Stimulated activated CD4-positive, alpha-beta T cell treated with anti-CD3 and anti-CD28 coated beads, Interleukin-1b, Interleukin-23, amount 100 ng/mL, for 4 hours (primary cell): Measurements from ENCODE around the gene ABCD3.

Experiments
- DNase-seq, 2 donors: peaks; one replicate each; pipeline ENCODE4 v3.0.0-alpha.2; 2020; ENCODE audit warnings: low read depth in 2 of 2

The ABCD3 gene

DNA sequence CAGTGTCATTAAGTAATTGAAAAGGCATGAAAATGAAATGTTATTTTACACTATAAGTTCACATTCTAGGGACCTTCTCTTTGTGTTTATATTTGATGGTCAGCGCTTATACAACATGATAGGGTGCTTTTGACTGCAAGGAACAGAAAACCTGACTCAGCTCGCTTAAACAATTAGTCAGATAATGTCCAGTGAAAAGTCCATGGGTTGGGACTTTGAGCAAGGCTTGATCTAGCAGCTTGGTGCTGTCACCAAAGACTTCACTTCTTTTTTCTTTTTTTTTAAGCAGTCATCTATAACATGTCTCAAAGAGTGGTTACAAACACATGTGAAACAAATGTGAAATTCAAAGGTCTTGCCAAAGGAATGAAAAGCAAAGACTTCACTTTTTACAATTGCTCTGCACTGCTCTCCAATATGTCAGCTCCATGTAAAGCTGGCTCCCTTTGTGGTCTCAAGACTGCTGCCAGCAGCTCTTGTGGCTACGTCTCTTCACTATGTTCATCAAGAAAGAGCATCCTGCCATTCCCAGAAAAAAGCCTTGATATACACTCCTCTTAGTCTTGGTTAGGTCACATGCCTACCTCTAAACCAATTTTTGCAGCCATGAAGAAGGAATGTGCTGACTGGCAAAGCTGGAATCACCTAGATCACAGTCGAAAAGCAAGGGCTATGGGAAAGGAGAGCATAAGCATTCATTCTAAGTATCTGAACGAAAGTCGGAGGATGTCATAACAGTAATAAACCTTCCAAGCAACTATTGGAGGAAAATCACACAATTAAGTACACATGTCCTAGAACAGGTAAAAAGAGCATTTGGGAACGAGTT is 108.2 kb downstream of the ABCD3 start:
- no peak for DNase-seq

DNA sequence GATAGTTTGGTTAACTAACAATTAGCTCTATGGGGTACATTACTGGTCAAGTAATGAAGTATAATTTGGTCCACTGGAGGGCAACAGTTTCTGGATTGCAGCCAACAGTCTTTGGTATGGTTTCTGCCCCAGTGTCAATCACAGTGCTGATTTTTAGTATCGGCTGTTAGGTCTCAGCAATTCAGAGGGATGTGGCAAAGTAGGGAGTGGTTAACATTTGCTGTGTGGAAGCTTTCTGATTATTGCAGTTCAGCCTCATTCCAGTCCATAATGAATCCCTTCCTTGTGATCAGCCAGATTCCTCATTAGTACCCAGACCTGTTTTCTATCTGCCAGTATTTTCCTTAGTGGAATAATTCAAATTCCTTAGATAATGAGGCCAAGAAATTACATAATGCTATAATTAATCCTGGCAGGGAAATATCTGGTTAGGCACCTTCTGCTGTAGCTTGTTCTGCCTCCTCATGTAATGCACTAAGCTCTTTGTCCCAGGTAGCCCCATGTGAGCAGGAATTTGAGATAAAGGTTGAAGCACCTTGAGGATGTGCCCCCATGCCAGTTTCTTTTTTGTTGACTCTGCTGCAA is 109.3 kb downstream of the ABCD3 start:
- DNase-seq = no peak

DNA sequence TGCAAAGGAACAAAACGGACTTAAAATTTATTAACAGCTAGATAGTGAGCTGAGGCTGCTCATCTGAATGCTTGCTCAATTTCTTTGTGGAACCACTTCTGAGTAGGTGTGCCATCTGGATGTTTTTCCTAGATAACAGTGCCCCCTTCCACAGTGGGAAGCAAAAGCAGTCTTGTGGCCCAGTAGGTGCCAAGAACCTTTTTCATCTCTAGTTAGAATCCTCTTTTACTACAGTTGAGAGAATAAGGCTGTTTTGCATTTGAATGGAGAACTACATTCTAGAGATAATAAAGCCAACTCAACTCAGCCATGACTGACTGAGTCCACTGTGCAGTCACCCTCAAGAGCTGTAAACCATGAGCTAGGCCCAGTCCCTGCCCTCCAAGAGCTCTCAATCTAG is 110.1 kb downstream of the ABCD3 start:
- no peak for DNase-seq

DNA sequence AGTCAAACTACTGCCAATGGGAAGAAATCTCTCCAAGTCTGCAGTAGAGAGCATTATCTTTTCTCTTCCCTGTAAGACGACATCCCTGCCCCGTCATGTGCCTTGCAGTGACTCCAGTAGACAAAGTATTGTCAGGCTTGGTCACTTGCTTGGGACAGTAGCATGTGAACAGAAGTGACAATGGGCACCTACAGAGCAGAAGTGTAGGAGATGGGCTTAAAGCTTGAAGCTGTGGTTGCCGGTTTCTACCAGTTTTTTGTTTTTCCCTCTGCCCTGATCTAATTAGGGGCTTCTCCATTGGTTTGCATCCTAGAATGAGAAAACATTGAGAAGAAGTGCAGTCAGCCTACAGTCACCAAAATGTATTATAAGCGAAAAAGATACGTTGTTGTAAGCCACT is 110.6 kb downstream of the ABCD3 start:
- no peak for DNase-seq

DNA sequence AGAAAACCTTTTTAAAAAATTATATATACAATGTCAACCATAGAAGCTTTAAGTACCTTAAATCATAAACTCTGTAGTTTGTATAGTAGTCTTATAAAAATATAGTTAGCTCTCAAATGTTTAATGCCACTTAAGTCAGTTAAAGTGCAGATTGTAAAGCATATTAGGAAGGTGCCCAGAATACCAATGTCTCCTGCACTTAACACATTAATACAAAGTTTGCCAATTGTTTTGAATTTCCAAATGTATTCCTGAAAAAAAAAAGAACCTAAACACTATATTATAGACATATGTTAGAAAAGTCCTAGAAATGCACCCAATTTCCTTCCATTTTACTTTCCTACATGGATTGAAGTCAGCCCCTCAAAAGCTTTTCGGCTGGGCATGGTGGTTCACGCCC is 111.2 kb downstream of the ABCD3 start:
- DNase-seq = no peak

DNA sequence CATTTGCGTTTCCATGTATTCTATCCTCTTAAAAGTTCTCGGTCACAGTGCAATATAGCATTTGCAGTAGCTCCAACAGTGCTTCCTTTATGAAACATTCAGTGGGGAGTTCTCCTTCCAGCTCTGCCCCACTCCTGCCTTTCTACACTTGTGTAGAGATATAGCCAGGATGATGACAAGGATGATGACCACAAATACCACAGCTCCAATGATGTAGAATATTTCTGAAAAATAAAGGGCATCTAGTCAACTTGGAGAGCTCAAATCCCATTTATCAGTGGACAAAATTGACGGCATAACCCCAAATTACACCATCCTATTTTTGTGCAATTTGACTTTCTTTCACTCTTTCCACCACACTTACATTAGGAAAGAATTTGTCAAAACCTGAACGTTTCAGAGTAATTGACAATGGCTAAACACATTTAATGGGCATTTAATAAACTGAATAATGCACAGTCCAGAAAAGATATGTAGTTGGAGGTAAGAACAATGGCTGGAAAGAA is 112.2 kb downstream of the ABCD3 start:
- no peak for DNase-seq

DNA sequence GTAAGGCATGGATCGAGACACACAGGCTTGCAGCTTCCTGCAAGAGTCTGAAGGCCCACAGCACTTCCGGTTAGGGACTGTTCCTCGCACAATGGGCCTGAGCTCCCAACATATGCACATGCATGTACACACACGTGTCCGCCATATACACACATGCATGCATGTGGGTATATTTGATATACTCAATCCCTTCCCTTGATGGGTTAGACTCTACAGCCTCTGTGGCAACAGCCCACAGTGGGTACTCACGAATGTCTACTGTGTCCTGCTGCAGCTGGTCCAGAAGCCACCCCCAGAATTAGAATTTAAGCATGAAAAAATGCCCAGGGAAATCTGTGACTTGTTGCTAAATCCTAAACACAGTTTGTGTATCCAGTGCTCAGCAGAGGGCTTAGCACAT is 113.5 kb downstream of the ABCD3 start:
- no peak for DNase-seq

DNA sequence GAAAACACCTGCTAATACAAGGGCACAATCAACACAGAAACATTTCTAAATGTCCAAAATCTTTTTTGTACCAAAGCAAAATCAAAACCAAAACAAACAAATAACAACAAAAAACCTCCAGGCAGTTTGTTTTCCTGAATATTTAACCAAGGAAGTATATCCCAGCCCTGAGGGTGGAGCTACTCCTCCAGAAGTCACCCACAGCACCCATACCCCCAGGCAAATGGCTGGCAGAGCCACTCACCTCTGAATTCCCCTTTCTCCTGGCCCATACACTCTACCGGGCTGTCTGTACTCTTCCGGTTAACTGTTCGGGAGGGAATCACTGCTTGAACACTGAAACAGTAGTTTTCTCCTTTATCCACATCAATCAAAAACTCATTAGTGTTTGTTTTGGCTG is 113.9 kb downstream of the ABCD3 start:
- no peak for DNase-seq

DNA sequence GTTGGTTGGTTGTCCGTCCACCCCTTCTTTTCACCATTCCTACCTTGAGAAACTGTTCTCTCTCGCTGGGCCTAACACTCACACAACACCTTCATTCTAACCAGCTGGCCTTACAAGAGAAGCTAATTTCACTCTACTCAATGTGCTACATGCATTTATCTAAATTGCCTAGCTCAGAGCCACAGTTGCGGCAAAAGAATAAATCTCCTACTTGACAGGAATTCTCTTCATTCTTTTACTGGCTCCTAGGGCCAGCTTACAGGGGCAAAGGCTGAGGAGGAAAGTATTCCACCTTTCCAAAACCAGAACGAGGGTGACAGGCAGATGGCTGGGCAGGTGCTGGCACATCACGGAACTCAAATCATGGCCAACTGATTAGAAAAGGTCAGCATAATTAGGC is 116.9 kb downstream of the ABCD3 start:
- no peak for DNase-seq

DNA sequence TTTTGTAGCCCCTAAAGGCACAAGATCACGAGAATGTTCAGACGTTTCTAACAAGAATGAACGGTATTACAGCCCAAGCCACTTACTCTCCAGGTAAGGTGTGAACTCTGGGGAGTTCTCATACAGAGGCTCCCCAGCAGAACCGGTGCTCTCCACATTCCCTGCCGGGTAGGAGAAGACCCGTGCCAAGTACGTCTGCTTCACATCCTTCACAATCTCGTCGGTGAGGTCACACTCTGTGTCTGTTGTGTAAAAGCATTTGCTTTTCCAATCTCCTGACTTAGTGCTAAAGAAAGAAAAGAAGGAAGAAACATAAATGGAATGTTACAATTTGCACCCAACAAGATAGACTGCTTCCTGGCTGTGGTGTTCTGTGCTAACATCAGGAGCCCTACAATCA is 117.7 kb downstream of the ABCD3 start:
- no peak for DNase-seq

DNA sequence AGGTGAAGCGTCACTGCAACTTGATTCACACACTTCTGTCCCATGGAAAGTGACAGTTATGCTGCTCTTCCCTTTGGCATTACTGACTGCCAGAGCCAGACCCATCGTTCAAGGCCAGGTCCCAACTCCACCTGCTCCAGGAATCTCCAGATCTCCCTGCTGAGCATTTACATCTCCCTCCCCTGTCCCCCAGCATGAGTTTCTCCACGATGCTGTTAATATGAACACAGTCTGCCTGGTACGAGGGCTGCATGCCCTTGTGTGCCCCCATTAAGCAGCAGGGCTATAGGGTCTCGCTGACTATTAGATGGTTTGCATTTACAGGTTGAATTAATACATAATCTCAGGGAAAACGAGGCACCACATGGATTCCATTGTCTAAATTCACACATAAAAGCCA is 119.1 kb downstream of the ABCD3 start:
- DNase-seq = no peak

DNA sequence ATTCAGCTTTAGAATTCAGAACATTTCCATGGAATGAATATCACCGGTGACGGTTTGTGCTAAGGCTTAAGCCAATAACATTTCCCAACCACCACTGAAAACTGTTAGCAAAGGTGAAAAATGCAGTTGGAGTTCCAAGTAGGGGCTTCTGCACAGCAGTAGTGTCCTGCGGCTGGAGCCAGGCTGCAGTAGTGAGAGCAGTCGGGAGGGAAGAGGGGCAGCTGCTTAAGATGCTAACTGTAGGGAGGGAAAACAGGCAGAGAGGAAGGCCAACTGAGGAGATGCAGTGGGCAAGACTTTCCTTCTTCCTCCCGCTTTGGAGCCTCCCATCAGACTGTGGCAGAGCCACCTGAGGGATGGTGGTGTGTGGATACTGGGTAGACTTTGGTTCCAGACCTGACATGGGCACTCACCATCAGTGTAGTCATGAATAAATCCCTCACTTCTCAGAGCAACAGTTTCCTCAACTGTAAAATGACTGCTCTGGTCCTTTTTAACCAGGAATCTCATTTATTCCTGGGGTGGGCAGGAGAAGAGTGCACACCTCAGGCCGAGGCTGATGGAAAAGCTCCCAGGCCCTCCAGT is 120.1 kb downstream of the ABCD3 start:
- no peak for DNase-seq

DNA sequence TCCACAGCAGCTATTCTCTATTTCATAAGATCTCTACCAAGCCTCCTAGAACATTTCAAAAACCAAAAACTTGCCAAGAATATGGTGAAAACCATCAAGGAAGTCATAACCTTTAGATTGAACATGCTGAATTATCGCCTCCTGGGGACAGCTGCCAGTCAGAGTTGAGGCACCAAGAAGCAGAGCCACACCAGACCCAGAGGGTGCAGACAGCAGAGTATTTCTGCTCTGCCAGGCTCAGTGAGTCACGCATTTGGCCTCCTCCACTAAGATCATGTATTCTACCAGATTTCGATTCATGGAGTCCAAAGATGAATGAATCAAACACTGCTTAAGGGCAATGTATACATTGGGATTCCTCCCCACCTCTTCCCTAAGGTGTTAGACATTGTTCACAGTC is 121.3 kb downstream of the ABCD3 start:
- no peak for DNase-seq

DNA sequence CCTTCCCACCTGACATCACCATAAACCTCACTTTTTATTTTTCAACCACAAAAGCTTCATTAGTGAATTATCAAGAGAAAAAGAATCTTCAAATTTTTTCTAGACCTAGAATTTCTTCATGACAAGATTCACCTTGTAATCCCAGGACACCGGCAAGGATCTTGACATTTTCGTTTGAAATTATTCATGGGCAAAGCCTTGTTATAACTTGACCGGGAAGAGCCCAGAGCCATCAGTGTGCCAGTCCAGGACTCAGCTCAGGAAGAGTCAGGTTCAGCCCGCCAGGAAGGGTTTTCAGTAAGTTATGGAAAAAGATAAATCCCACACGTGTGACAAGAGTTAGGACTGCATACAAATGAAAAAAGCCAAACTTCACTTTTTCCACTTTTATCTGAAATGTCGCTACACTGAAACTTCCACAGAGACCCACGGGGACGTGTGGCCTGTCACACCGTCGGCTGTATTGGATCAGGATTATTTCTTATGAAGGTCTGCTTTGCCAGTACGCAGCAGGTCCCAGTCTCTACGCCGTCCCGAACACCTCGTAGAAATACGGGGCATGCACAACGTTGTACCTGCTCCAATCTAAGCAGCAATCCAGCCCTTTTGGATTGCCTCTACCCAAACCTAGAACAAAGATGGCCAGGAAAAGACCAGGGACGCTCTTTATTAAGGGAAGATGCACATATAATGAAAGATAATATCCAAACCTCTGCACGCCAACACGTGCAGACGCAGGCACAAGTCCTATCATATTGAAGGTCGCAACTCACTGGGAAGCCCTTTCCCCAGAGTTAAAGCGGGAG is 122.5 kb downstream of the ABCD3 start:
- no peak for DNase-seq

DNA sequence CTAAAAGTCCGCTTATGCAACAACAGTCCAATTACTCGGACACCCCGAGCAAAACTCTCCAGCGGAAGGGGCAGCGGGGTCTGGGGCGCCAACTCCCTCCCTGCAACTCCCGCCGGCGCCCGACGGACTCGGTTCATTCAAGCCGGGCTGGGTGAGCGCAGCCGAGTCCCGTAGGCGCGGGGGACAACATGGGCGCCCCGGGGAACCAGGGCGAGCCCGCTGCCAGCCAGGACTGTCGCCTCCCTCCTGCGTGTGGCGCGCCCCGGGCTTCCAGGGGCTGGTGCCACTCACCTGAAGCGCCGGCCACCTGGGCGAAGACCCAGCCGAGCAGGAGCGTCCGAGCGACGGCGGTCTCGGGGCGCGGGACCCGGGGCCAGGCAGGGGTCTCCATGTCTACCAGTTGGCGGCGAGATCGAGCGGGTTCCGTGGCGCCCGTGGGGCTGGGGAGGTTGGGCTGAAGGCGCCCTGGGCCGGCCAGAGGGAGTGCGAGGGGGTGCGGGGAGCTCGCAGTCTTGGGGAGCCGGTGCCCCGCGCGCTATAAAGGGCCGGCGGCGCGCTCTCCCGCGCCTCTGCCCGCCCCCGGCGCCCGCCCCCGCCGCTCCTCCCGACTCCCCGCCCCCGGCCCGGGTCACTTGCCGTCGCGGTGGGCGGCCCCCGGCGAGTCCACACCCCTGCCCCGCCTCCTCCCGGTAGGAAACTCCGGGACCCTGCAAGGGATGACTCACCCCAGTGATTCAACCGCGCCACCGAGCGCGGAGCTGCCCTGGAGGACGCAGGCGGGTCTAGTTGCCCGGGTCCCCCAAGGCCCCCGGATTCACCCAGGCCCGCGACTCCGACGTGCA is 123.3 kb downstream of the ABCD3 start, which contains the start of gene F3:
Gene F3, minus strand, starts transcription at position 514 of the 842 bp plus-strand sequence. Its CDS starts 123 bp downstream, at position 391.
- DNase-seq = peak; percentile 64 to 78

DNA sequence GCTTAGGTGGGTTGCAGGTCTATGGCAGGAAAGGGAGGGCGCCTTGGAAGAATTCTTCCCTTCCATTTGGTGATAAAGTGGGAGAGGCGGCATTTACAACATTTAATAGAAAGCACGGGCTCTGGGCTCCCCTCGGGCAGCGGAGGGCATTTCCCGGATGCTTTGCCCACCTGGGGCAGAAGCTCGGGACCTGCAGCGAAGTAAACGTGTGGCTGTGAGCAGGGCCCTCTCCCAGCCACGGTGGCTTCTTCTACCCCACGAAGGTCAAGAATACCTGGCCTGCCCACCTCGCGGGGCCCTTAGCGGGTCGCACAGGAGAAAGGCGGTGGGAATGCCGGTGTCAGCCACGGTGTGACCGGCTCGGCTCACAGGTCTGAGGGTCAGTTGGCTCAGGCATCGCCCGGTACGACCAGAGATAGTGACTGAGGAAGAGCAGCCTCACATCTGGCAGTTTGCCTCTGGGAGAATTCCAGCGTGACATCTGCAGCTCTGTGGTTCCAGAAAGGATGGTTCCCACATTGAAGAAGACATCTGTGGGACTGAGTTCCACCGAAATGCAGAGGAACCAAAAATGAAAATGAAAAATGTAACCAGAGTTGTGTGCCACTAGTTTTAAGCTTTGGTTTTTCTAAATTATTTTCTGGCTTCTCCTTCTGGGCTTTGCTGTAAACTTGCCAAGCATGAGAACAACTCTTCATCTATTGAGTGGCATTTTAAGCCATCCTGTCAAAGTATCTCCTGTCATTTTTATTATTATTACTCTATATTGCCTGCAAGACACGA is 124.1 kb downstream of the ABCD3 start:
- DNase-seq = no peak

DNA sequence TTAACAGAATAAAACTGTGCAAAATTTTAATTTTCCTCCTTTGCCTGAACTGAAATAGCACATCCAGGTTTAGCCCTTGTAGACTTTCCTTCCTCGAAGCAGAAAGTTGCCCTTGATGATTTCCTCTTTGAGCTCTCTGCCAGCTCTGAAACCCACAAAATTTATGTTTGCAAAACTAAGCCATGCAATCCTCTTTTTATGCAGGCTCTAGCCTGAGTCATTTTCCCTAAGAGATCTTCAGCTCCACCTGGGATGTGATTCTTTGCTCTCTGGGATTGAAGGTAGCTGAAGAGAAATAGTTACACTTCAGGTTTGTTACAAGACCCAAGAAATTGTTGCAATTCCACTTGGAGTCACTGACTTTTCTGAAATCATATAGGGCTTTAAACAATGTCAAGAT is 124.8 kb downstream of the ABCD3 start:
- no peak for DNase-seq

DNA sequence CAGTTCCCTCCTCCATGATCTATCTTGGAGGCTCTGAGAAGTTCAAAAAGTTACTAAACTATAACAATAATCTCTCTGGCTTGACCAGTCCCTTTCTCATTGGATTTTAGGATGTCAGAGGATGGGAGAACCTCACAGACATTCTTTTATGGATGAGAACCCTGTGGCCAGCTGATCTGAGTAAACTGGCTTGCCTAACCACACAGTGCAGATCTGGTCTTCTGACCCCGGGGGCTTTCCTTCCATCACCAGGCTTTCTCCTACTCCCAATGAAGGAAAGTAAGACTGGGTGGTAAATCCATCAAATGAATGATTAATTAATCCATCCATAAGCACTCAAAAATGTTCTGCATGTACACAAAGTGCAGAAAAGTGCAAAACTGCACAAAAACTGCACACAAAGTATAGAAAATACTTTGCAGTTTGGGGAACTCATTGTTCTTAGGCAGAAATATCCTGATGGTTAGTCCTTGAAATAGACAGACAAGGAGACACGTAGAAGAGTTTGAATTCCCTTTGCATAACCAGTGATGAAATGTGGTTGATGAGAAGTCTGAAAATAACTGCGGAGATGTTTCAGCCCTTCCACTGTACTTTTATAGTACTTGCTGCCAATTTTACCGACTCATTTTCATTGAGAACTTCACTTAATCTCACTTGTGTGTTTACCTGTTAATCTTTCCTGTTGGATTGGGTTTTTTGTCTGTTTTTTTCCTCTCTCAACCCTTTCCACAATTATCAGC is 125.9 kb downstream of the ABCD3 start:
- DNase-seq = no peak

DNA sequence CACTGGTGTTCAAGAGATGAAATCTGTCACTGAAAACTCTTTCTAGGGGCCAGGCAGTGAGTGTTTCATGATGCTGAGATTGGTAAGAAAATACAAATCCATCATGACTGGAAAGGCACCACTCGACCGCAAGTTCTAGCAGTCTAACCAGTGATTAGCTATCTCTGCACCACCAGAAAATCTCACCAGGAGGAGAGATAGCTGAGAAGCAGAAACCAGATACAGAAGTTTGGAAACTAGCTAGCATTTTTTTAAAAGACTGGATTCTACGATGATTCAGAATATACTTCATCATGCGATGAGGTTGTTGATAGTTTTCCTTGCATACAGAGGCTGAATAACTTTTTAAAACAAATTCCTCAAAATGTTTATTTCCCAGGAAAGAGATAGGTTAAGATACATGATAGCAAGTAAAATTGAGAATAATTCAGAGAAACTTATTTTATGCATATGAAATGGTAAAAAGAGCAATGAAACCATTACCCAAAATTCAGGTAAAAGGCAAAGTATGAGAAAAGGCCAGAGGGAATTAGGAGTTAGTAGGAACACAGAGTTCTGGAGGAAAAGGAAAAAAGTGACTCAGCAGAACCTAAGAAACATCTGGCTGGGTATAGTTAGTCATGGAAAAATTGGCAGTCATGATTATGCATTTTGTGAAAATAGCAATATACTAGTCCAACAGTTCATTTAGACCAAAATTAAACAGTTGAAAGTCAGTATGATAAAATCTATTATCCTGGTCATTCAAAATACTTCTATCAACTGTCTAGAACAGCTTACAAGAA is 126.7 kb downstream of the ABCD3 start:
- no peak for DNase-seq
